Activated gamma-delta T cell (primary cell): ENCODE results near the gene CDH2.

ENCODE experiments used
- DNase-seq: peaks from one replicate; lab custom pipeline; 2025; lab: John Stamatoyannopoulos, UW

The CDH2 gene

DNA sequence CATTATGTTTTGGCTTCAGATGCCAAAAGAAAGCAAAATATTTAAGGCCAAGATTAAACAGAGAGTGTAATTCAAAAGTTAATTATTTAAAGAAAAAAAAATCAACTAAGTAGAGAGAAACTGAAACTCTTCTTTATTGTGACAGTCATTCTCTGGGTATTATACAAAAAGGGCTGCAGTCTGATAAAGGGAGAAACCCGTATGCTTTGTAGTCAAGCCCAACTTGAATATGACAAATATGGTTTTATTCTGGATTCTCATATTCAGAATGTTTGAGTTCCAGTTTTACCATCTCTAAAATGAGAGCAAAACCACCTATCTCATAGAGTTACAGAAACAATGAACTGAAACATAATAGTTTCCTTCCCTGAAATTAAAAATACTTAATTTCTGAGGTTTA, 8.2 kb downstream of the CDH2 start:
- DNase-seq: no peak

DNA sequence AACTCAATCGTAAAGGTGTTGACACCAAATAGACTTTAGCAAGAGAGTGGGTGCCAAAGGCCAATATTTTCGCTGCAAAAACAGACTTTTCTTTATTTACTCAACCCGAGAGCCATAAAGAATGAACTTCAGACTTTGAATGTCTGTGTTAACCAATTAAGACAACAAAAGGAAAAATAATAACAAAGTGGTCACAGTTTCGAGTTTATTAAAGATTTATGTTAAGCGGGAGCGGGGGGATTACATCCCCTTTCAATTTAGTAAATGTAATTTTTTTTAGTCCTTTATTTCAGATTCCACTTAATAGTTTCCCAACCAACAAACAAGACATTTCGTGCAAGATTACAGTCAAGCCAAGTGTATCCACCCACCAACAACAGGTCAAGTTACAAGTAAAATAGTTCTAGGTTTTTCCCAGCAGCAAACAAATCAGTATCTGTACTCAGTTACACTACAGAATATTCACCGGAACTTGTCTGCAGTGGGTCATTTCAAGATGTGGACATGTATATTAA, 9.0 kb downstream of the CDH2 start:
- no peak for DNase-seq

DNA sequence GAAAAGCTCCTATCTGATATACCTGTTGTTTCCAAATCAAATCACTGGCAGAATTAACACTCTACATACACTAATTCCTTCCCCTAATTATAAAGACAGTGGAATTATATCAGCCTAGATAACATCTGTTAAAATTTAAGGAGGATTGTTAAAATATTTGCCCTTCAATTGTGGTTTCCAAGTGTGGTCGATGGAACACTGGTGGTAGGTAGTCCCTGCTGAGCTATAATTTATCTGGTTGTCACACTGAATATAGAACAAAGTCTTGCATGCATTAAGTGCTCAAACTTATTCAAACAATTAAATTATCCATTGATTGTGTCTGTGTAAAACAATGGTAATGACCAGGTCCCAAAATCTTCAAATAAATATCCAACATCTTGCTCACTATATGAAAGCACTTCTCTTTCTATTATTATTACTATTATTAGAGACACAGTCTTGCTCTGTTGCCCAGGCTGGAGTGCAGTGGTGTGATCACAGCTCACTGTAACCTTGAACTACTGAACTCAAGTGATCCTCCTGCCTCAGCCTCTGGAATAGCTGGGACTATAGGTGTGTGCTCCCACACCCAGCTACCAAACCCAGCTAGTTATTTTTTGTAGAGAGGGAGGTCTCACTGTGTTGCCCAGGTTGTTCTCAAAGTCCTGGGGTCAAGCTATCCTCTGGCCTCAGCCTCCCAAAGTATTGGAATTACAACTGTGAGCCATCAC, 12.0 kb downstream of the CDH2 start:
- DNase-seq: no peak

DNA sequence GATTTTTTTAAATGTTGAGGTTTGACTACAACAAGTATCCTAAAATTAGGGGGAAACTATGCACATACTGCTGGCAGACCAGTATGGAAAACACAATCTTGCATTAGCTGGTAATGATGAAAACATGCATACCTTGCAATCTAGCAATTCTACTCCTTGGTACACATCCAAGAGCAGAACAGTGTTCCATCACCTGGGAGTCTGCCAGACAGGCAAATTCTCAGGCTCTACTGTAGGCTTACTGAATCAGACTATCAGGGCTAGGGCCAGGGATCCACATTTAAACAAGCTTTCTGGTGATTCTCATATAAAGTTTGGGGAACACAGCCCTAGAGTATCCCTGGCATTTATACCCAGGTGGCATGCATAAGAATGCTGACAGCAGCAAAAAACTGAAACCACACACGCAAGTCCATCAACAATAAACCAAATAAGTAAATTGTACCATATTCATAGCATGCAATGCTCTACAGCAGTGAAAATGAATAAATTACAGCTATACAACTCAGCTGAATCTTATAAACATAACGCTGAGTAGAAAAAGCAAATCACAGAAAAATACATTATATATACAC, 13.6 kb downstream of the CDH2 start:
- DNase-seq: no peak

DNA sequence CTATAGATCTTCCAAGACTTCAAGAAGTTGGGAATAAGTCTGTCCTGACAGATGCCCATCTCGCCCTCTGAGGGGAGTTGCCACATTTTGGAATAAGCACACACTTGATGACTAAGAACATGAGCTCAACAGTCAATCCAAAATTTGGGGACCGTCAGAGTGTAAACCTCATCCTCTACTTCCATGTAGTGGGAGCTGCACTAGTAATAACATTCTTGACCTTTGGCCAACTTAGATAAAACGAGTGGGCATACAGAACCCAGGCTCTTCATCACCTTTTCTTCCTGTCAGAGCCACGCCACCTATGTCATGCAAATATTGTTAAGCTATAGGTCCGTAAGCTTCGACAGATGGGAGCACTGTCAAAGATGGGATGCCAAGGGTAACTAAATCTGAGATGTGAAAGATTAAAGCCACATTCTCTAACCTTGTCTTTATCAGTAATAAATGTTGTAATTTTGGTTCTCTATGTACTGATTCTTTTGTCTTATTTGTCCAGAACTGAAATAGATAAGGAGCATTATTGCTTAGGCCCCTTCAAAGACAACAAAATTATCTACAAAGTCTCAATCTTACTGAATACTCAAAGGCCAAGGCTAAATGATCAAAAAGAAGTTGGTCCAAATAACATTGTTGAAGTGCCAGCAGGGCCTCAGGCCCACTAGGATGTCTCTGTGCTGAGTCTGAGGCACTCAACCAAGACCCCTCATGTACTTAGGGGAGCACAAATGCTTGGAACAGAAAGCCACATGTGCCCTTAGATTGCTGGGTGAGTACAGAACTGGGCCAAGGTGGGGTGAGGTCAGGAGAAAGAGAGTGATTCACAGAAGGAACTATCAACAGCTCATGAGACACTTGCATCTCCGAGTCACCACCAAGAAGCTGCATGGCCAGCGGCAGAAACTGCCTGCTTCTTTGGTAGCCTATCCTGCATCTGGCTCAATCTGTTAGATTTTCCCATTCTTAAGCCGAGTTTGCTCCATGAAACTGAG, 15.0 kb downstream of the CDH2 start:
- no peak for DNase-seq

DNA sequence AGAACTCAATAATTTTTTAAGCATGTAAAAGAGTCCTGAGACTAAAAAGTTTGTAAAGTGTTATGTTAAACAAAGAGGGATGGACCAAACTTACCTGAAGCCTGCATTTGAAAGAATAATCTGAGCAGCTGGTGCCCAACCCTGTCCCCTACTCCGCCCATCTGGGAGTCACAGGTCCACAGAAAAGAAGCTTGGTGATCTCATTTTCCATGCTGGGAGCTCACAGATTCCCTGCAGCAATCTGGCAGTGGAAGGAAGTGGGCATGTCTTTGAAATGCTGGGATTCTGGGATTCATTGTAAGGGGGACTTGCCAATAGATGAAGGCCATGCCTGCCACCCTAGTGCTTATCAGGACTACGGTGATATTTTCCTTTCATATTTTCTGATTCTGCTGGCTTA, 17.9 kb downstream of the CDH2 start:
- DNase-seq: no peak

DNA sequence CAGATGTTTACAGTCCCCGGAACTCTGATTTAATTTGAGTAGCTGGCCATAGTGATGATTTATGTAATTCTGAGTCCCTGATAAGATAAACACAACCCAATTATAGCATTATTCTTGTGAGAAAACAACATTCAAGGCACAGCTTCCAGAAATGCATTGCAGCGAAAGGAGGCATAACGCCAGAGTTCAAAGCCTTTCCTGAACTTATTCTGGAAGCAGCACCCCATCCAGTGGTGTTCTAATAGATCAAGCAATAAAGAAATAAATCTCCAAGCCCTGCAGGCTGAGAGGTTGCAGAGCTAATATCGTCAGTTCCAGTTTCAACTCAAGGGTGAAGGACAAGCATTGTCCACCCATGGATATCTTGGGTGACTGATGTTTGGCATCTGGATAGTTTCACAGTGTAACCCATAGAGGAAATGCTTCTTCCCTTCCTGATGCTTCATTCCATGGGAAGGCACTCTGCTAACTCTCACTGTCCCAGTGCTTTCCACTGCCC, 18.8 kb downstream of the CDH2 start:
- DNase-seq: no peak

DNA sequence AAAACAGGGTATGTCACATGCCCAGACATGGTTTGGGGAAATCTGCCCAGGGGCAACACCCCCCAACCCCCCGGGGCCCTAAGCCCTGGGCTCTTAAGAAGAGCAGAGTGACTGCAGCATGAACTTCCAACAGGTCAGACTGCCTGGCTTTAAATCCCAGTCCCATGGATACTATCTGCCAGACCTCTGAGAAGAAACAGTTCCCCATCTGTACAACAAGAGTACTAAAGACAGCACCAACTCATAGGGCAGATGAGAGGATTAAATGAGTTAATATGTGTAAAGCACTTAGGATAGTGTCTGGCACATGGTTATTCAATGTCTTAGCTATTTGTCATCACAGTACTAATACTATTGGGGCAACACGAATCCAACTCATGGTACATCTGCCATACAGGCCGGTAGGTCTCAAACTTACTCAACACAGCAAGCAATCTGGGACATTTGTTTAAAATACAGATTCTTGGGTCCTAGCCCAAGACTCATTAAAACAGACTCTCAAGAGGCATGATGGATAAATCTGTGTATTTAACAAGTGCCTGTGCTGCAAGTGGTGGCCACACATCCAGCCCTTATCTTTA, 23.4 kb downstream of the CDH2 start:
- DNase-seq: no peak

DNA sequence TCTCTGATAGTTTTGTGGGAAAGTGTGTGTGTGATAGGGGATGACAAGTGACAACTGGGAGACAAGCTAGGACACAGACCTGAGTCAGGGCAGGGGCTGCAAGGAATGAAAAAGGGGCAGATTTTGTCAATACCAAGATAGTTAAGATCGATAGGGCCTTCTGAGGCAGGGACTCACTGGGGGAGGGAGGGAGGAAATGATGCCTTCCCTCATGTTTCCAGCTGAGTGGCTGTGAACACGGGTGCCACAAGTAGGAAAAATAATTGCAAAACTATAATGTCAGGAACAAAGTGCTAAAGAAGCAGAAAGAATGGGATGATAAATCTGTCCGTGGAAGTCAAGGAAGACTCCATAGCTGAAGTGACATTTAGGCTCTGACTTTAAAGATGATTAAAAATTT, 24.2 kb downstream of the CDH2 start:
- DNase-seq: no peak

DNA sequence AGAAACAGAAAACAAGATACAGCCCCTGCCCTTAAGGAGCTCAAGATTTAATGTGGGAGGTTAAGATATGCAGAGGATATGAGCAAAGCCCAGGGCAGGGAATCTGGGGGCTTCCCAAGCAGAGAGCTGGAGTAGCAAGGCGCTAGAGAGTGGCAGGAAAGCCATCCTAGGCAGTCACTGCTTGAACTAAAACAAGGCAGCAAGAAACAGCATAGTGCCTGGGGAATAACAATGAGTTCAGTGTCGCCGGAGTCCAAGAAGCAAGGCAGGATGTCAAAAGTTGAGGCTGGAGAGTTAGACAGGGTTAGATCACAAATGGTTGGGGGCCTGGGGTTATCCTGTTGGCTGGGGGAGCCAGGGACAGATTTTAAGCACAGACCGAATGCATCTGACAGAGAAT, 24.6 kb downstream of the CDH2 start:
- DNase-seq: no peak

DNA sequence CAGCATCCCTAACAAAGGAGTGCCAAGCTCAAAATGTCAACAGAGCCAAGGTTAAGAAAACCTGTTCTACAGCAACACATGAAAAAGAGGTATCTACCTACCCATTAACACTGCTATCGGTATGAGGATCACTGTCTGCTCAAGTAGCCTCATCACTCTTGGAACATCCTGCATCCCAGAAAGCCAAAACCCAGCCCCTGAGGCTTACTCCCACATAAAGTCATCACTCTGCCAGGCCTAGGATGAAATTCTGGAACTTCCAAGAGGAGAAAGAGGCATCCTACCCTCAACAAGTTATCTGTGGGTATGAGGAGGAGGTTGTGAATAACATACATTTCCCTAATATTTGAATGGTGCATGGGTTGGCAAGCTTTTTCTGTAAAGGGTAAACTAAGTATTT, 25.5 kb downstream of the CDH2 start:
- DNase-seq: no peak

DNA sequence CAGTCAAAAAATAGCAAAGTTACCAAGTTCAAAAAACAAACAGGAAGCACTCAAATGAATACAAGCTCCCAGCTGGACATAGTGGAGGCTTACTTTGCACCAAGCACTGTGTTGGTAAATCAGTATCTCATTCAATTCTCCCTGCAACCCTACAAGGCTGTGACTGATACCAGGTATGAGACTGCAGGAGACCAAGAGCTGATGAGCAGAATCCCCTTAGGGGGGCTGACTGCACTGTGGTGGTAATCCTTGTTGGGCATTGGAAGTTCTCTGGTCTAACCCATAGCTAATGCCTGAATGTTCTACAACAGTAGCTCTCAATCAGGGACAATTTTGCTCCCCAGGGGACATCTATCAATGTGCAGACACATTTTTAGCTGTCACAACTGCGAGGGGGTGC, 26.0 kb downstream of the CDH2 start:
- no peak for DNase-seq

DNA sequence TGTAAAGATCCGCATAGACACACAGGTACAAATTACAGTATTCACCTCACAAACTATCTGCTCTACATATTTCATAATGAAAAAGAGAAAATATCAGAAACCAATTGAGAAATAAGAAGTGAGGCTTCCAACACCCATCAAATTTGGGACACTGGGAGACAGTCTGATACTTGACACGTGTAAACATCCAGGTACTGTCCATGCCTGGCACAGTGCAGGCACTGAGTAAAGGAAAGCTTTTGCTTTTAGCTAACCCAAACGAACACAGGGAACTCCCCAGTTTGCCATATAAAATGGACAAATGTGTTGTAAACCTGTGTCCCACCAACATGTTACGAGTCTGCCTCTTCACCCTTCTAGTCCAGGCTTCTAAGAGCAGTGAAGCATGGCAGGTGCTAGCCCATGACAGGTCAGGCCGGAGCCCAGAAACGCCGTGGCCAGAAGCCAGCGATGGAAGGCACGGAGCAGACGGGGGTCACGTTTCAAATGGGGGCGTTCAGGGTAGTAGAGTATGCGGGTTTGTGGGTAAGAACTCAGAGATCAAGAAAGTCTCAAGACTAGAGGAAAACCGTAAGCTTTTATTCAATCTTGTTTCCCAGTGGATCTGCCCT, 27.0 kb downstream of the CDH2 start:
- no peak for DNase-seq

DNA sequence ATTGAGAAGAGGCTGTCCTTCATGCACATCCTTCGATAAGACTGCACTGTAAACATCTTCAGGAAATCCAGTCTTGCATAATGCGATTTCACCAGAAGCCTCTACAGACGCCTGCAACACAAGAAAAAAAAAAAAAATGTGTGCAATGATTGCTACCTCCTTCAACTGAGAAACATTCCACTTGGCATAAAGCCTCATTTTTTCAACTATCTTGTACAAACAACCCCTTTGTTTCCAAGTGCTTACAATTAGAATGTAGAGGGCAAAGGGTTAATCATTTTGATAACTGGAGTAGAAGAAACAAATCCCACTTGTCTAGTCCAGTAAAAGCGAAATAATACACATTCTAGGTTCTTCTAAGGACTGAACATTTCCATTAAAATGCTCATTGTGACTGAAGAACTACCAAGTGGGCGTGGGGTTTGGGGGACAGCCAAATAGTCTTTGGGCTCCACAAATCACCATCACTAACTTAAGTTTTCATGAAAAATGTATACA, 29.2 kb downstream of the CDH2 start:
- DNase-seq: no peak

DNA sequence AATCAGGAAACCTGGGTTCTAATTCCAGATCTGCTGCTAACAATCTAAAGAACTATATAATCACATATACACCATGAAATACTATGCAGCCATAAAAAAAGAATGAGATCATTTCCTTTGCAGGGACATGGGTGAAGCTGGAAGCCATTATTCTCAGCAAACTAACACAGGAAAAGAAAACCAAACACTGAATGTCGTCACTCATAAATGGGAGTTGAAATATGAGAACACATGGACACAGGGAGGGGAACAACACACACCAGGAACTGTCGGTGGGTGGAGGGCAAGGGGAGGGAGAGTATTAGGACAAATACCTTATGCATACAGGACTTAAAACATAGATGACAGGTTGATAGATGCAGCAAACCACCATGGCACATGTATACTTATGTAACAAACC, 33.2 kb downstream of the CDH2 start:
- no peak for DNase-seq

DNA sequence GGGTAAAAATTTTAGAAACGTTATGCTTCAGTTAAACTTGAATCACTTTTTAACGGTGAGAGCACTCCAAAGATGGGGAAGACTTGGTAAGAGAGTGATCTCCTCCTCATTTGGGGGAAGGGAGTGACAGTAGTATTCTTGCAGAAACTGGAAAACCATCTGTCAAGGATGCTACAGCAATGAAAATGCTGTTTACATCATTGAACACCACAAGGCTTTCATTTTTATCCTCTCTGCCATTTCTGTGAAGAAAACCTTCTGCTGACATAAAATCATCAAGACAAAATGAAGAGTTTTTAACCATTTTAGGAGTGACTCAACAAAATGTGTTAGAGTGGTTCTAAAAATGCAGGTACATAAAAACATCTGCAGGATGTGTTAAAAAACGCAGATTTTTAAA, 38.1 kb downstream of the CDH2 start:
- no peak for DNase-seq

DNA sequence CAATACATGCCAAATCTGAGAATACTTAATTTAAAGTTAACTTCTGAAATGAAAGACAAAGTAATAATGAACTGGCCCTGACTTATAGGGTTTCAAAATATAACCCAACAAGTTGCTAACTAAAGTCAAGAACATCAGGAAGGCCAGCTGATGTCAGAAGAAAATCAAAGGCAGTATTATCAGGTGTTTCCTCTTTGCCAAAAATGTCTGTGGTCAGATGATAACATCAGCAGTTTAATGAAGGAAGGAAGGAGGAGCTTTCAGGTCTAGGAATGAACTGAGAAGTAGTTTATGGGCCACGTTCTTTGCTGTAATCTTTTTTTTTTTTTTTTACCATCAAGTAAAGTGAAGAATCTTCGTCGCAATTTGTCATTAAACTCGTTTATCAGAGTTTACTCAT, 40.9 kb downstream of the CDH2 start:
- DNase-seq: no peak

DNA sequence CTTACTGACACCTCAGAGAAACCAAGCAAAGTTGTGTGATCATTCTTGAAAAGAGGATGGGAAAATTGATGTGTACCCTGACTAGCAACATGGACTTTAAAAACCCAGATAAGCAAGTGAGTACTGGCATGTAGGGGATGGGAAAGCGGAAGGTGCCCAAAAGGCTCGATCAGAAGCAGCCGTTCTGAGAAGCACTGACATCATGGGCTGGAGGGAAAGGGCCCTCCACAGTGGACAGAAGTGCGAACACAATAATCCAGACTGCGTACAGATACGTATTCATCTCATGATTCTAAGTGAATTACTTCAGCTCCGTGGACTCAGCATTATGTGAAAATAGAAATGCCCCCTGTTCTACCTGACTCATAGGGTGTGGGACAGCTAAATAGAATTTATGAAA, 42.2 kb downstream of the CDH2 start:
- DNase-seq: no peak

DNA sequence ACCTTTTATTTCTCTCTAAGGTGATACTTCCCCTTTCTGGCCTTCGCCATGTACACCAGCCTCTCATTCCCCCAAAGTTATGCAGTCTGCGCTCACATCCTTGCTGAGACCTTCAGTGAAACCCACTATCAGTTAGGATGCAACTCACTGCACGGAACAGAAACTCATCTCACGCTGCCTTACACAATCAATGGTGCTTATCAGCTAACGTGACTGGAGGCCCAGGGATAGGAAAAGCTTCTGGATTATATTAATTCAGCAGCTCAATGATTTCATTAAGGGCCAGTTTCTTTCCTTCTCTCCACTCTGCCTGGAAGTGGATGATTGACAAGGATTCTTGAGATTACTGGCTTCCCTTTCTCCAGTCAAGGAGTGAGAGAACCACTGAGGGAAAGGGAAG, 44.8 kb downstream of the CDH2 start:
- no peak for DNase-seq

DNA sequence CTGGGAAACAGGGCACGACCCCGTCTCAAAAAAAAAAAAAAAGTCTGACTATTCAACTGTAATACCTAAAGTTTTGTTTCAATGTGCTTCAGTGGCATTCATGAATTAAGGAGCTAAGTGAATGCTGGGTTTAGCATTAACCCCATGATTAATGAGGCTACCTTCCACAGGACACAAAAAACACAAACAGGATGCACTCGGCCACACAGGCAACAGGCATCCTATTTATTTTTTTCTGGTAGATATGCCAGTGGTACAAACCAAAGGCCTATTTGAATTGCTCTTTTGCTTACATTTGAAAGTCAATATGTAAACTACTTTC, 48.3 kb downstream of the CDH2 start:
- no peak for DNase-seq

DNA sequence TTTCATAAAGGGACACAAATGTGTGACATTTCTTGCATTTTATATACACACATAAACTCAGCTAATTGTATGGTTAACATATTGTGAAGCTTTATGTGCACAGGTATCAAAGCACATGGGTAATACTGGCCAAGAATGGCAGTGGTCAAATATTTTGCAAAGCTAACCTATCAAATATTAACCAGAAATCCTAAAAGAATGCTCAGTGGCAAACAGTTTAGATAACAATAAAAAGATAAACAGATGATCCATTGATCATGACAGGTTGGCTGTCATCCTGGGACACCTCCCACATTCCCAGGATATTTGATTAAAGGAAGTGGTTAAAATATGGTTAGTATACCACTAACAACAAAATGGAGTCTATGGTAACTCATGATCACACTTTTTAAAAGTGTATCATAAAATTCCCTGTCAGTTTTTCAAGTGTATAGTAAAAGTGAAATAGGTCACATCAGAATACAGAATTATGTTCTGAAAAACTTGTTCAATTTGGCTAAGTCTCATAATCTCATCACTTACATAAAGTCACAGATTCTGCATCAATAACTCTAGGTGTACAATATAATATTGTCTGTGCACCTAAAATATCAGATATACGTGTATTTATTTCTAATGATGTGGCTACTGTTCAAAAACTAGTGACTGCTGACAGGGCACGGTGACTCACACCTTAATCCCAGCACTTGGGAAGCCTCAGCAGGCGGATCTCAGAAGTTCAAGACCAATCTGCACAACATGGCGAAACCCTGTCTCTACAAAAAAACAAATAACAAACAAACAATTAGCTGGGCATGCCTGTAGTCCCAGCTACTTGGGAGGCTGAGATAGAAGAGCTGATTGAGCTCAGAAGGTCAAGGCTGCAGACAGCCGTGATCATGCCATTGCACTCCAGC, 48.9 kb downstream of the CDH2 start:
- no peak for DNase-seq
